Stimulated activated CD8-positive, alpha-beta memory T cell treated with anti-CD3 and anti-CD28 coated beads, Interleukin-4, amount 100 ng/mL, for 1 hour (primary cell): ENCODE data around the gene CHD6.

Experiments used
- DNase-seq, 2 donors: peaks; one replicate each; pipeline ENCODE4 v3.0.0-alpha.2; 2020; ENCODE audit warnings: low read depth in 2 of 2, low spot score in 1 of 2

Gene CHD6

GRCh38 chr20:41510224-41510623 is 108.0 kb downstream of the CHD6 start:
- DNase-seq, result no peak

GRCh38 chr20:41509316-41510200 is 108.6 kb downstream of the CHD6 start:
- no peak for DNase-seq

GRCh38 chr20:41508335-41508734 is 109.8 kb downstream of the CHD6 start:
- DNase-seq, result no peak

- DNase-seq, result no peak
Observed at GRCh38 chr20:41507851-41508250, 110.3 kb downstream of the CHD6 start.

- no peak for DNase-seq
Observed at GRCh38 chr20:41507436-41507835, 110.7 kb downstream of the CHD6 start.

- DNase-seq, result no peak
Observed at GRCh38 chr20:41506192-41506915, 111.8 kb downstream of the CHD6 start.

GRCh38 chr20:41505184-41505583 is 113.0 kb downstream of the CHD6 start:
- DNase-seq, result no peak

- DNase-seq, result no peak
Observed at GRCh38 chr20:41501376-41501775, 116.8 kb downstream of the CHD6 start.

GRCh38 chr20:41499961-41500725 is 118.0 kb downstream of the CHD6 start:
- DNase-seq, result no peak

GRCh38 chr20:41499064-41499463 is 119.1 kb downstream of the CHD6 start:
- DNase-seq, result no peak

GRCh38 chr20:41497186-41497895 is 120.8 kb downstream of the CHD6 start:
- DNase-seq, result no peak

GRCh38 chr20:41494451-41494850 is 123.7 kb downstream of the CHD6 start:
- DNase-seq, result no peak

GRCh38 chr20:41483553-41483930 is 134.6 kb downstream of the CHD6 start:
- no peak for DNase-seq

GRCh38 chr20:41482647-41483552 is 135.3 kb downstream of the CHD6 start:
- DNase-seq, result no peak

- DNase-seq, result no peak
Observed at GRCh38 chr20:41480054-41480770, 138.0 kb downstream of the CHD6 start.

GRCh38 chr20:41479113-41479512 is 139.1 kb downstream of the CHD6 start:
- DNase-seq, result no peak

GRCh38 chr20:41478026-41478425 is 140.2 kb downstream of the CHD6 start:
- DNase-seq, result no peak

- no peak for DNase-seq
Observed at GRCh38 chr20:41476446-41476845, 141.7 kb downstream of the CHD6 start.

- DNase-seq, result no peak
Observed at GRCh38 chr20:41476013-41476441, 142.2 kb downstream of the CHD6 start.
